Measurements from ENCODE around the gene PSRC1.
A peak's percentile ranks its signal among the peaks of the same experiment; 100 is the strongest.

The PSRC1 gene

DNA sequence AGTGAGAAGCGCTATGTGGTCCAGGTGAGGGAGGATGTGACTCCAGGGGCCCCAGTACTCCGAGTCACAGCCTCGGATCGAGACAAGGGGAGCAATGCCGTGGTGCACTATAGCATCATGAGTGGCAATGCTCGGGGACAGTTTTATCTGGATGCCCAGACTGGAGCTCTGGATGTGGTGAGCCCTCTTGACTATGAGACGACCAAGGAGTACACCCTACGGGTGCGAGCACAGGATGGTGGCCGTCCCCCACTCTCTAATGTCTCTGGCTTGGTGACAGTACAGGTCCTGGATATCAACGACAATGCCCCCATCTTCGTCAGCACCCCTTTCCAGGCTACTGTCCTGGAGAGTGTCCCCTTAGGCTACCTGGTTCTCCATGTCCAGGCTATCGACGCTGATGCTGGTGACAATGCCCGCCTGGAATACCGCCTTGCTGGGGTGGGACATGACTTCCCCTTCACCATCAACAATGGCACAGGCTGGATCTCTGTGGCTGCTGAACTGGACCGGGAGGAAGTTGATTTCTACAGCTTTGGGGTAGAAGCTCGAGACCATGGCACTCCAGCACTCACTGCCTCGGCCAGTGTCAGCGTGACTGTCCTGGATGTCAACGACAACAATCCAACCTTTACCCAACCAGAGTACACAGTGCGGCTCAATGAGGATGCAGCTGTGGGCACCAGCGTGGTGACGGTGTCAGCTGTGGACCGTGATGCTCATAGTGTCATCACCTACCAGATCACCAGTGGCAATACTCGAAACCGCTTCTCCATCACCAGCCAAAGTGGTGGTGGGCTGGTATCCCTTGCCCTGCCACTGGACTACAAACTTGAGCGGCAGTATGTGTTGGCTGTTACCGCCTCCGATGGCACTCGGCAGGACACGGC lies 31.4 kb downstream of the PSRC1 start:
- DNase-seq, result peak; percentile 6
- H3K4me1 ChIP-seq, result peaks cover 30% of the 10 kb centered on the region
- H3K9me3 ChIP-seq, result no peaks in the 10 kb centered on the region
- TF ChIP-seq, protein P1, sequence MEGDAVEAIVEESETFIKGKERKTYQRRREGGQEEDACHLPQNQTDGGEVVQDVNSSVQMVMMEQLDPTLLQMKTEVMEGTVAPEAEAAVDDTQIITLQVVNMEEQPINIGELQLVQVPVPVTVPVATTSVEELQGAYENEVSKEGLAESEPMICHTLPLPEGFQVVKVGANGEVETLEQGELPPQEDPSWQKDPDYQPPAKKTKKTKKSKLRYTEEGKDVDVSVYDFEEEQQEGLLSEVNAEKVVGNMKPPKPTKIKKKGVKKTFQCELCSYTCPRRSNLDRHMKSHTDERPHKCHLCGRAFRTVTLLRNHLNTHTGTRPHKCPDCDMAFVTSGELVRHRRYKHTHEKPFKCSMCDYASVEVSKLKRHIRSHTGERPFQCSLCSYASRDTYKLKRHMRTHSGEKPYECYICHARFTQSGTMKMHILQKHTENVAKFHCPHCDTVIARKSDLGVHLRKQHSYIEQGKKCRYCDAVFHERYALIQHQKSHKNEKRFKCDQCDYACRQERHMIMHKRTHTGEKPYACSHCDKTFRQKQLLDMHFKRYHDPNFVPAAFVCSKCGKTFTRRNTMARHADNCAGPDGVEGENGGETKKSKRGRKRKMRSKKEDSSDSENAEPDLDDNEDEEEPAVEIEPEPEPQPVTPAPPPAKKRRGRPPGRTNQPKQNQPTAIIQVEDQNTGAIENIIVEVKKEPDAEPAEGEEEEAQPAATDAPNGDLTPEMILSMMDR (IDR thresholded peaks at IDR 0.05; ENCODE audit: low read depth, low read length), result no peak
- no peaks in the 10 kb centered on the region; the same call in 1 of the 2 replicates for H3K36me3 ChIP-seq
- H3K4me3 ChIP-seq (ENCODE audit: low read depth, low read length), result no peak overlapping the region
- no peaks in the 10 kb centered on the region for H3K27me3 ChIP-seq

DNA sequence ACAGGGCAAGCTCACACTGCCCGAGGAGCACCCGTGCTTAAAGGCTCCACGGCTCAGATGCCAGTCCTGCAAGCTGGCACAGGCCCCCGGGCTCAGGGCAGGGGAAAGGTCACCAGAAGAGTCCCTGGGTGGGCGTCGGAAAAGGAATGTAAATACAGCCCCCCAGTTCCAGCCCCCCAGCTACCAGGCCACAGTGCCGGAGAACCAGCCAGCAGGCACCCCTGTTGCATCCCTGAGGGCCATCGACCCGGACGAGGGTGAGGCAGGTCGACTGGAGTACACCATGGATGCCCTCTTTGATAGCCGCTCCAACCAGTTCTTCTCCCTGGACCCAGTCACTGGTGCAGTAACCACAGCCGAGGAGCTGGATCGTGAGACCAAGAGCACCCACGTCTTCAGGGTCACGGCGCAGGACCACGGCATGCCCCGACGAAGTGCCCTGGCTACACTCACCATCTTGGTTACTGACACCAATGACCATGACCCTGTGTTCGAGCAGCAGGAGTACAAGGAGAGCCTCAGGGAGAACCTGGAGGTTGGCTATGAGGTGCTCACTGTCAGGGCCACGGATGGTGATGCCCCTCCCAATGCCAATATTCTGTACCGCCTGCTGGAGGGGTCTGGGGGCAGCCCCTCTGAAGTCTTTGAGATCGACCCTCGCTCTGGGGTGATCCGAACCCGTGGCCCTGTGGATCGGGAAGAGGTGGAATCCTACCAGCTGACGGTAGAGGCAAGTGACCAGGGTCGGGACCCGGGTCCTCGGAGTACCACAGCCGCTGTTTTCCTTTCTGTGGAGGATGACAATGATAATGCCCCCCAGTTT lies 32.3 kb downstream of the PSRC1 start:
- no peaks in the 10 kb centered on the region for H3K27me3 ChIP-seq
- H3K4me3 ChIP-seq (ENCODE audit: low read depth, low read length), result peak overlapping the region; percentile 50
- no peaks in the 10 kb centered on the region for H3K9me3 ChIP-seq
- H3K36me3 ChIP-seq, result no peaks in the 10 kb centered on the region
- peaks cover 30% of the 10 kb centered on the region for H3K4me1 ChIP-seq
- TF ChIP-seq, protein P1 (IDR thresholded peaks at IDR 0.05; ENCODE audit: low read depth, low read length), result no peak
- DNase-seq, result no peak

DNA sequence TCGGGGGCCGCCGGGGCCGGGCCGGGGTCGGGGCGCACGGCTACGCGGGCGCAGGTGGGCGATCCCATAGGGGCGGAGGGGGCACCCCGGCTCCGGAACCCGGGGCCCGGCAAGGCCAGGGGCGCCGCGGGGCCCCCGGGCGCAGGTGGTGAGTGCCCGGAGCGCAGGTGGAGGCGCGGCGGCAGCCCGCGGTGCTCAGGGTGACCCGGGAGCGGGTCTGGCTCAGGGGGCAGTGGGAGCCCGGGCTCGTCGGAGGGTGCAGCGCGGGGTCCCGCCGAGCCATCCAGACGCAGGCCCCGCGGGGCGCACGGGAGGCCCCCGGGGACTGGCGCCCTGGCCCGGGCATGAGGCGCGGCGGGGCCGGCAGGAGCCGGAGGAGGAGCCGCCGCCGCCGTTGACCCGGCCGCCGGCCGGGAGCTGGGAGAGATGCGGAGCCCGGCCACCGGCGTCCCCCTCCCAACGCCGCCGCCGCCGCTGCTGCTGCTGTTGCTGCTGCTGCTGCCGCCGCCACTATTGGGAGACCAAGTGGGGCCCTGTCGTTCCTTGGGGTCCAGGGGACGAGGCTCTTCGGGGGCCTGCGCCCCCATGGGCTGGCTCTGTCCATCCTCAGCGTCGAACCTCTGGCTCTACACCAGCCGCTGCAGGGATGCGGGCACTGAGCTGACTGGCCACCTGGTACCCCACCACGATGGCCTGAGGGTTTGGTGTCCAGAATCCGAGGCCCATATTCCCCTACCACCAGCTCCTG lies 33.1 kb downstream of the PSRC1 start:
- Histone ChIP-seq H3K4me1 (peaks cover 24% of the 10 kb centered on the region), H3K9me3 (no peaks in the 10 kb centered on the region), H3K4me3 (ENCODE audit: low read depth, low read length) (peak overlapping the region; percentile 50), H3K27me3 (no peaks in the 10 kb centered on the region), H3K36me3 (no peaks in the 10 kb centered on the region)
- DNase-seq, result no peak
- TF ChIP-seq, protein P1 (IDR thresholded peaks at IDR 0.05; ENCODE audit: low read depth, low read length), result no peak

DNA sequence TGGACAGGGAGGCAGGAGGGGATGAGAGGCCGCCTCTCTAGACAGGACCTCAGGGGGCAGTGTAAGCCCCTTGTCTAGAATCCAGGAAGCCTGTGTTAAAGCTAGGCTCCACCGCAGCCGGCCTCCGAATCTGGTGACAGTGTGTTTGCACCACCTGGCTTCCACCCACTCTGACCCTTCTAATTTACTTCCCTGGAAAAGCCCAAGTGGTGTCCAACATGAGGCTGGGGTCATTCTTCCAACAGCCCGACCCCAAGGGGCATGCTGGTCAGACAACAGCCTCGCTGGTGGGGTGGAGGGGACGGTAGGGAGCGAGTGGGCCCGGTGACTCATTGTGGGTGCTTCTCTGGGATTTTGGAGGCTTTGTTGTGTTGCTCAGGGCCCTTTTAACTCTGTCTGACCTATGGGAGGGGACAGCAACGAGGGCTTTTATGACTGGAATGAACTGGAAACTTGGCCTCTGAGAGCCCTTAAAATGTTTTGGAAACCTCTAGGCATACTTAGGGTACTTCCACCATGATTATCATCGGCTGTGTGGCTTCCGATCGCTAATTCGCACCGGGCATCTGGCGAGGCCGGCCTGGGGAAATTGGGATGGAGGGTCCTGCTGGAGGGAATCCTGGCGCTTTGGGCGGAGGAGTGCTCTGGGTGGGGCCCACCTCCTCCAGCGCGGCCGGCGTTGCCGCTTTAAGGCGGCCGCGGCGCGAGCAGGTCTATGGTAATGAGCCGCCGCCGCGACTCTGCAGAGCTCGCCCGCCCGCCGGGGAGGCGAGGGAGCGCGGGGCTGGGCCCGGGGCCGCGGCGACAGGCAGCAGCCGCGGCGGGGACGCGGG lies 33.9 kb downstream of the PSRC1 start, which contains the start of gene CELSR2:
Gene CELSR2 (plus strand): TSS at position 743 of the 833 bp plus-strand sequence. CDS start 541 bp downstream, outside the sequence.
- no peaks in the 10 kb centered on the region for H3K36me3 ChIP-seq
- H3K27me3 ChIP-seq, result no peaks in the 10 kb centered on the region
- H3K4me1 ChIP-seq, result peaks cover 15% of the 10 kb centered on the region
- peak; percentile 85 for DNase-seq
- peak within 1 kb of the TSS; percentile 50 for H3K4me3 ChIP-seq (ENCODE audit: low read depth, low read length)
- H3K9me3 ChIP-seq, result no peaks in the 10 kb centered on the region
- TF ChIP-seq, protein P1 (IDR thresholded peaks at IDR 0.05; ENCODE audit: low read depth, low read length), result no peak

DNA sequence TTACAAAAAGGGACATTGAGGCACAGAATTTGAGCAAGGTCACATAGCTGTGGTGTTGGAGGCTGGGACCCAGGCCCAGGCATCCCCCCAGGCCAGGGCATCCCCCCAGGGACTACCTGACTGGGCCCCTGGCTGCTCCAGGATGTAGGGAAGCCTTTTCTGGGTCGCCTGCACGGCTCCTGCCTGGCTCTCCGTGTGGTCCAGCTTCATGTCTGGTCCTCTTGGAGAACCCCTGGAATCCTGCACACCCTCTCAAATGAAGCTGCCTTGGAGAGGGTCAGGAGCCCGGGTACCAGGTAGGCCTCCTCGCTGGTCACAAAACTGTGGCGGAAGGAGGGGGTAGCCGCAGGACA lies 34.5 kb downstream of the PSRC1 start:
- H3K27me3 ChIP-seq, result no peaks in the 10 kb centered on the region
- no peak for DNase-seq
- H3K36me3 ChIP-seq, result no peaks in the 10 kb centered on the region
- H3K9me3 ChIP-seq, result no peaks in the 10 kb centered on the region
- peaks cover 10% of the 10 kb centered on the region for H3K4me1 ChIP-seq
- no peak overlapping the region for H3K4me3 ChIP-seq (ENCODE audit: low read depth, low read length)
- TF ChIP-seq, protein P1 (IDR thresholded peaks at IDR 0.05; ENCODE audit: low read depth, low read length), result no peak

Measured in BE2C (cell line).